ENCODE measurements around the gene KCTD19. TPM values are rescaled to one million over a fixed set of nuclear protein-coding genes. Genes with fewer than 3 reads are reported as not detected.

KCTD19 gene
- total RNA-seq, 2 donors from 2014 or later, result 7.0 TPM; not detected in 1

DNA sequence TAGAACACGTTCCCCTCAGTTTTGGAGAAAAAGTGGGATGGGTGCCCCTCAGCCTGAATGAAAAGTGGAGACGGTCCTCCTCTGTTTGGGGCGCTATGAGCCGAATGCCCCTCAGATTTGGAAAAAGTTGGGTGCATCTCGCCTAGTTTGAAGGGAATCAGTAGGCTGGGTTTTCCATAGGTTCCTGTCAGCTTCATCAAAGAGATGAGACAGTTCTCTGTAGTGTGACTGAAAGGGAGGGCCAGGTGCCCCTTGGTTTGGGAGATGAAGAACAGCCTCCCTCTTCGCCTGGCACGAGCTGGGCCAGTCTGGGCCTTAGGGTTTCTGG is 78.5 kb downstream of the KCTD19 start:
- Histone ChIP-seq H3K9me3 (no peaks in the 10 kb centered on the region), H3K4me3 (peak overlapping the region; percentile 34 to 70), H3K36me3 (no peaks in the 10 kb centered on the region), H3K27ac (no peak overlapping the region), H3K27me3 (replicated peaks; ENCODE audit: insufficient read depth) (peaks cover 4% of the 10 kb centered on the region), H3K4me1 (replicated peaks) (peaks cover 6% of the 10 kb centered on the region)
- intact Hi-C loops (cut with DNase I), result no loop called here
- 6% methylated on average over 7 of the region's 7 CpGs for WGBS
- TF ChIP-seq, protein P1, sequence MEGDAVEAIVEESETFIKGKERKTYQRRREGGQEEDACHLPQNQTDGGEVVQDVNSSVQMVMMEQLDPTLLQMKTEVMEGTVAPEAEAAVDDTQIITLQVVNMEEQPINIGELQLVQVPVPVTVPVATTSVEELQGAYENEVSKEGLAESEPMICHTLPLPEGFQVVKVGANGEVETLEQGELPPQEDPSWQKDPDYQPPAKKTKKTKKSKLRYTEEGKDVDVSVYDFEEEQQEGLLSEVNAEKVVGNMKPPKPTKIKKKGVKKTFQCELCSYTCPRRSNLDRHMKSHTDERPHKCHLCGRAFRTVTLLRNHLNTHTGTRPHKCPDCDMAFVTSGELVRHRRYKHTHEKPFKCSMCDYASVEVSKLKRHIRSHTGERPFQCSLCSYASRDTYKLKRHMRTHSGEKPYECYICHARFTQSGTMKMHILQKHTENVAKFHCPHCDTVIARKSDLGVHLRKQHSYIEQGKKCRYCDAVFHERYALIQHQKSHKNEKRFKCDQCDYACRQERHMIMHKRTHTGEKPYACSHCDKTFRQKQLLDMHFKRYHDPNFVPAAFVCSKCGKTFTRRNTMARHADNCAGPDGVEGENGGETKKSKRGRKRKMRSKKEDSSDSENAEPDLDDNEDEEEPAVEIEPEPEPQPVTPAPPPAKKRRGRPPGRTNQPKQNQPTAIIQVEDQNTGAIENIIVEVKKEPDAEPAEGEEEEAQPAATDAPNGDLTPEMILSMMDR (IDR thresholded peaks at IDR 0.05), result no peak
- TF ChIP-seq POLR2A (IDR thresholded peaks at IDR 0.05), result no peak
- TF ChIP-seq POLR2AphosphoS5 (IDR thresholded peaks at IDR 0.05), result no peak
- DNase-seq (ENCODE audit: low spot score), result no peak

DNA sequence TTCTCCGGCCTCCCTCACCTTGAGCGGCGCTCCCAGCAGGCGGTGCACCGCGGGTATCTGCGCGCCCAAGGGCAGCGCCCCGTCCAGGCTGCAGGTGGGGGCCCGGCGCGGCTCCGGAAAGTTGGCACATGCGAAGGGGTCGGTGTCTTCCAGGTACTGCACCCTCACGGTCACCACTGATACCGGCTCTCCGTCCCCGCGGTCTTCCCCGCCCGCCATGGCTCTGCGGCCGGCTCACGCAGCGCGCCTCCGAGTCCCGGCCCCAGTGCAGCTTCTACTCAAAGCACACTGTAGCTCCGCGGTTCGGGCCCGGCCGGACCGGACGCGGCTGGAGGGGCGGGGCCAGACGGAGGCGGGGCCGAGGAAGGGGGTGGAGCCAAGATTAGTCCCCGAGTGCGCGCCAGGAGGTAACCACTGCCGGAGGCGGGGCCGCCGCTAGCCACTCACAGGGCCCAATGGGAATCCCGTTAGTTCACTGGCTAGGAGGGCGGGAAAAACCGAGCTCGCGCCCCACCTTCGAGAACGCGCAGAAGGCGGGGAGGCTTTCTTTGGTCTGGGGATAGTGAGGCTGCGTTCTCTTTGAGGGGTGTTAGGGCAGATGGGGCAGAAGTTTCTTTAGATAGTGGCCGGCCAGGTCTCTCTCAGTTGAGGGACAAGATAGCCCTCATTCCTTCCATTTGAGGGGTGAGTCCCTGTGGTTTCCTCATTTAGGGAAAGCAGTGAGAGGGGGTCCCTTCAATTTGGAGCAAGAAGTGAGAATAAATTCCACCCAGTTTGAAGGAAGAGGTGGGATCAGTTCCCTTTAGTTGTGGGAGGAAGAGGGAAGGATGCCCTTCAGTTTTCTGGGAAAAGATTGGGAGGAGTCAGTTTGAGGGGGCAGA is 79.1 kb downstream of the KCTD19 start, which contains the start of gene FHOD1:
Gene FHOD1 (minus strand): TSS at position 290 of the 881 bp plus-strand sequence. CDS start 71 bp downstream, at position 219.
- intact Hi-C loops (cut with DNase I), result no loop called here
- WGBS, result under 1% methylated on average over 38 of the region's 60 CpGs
- no peaks in the 10 kb centered on the region for H3K9me3 ChIP-seq
- peak; percentile 97 for DNase-seq (ENCODE audit: low spot score)
- peaks cover 4% of the 10 kb centered on the region for H3K27me3 ChIP-seq (replicated peaks; ENCODE audit: insufficient read depth)
- TF ChIP-seq POLR2A (IDR thresholded peaks at IDR 0.05) (peak; percentile 89), POLR2AphosphoS5 (IDR thresholded peaks at IDR 0.05) (peak; percentile 93)
- TF ChIP-seq, protein P1 (IDR thresholded peaks at IDR 0.05), result peak in 1 of 4 experiments; percentile 24
- H3K27ac ChIP-seq, result peak within 1 kb of the TSS; percentile 83 to 86
- peak within 1 kb of the TSS; percentile 61 to 70 for H3K4me3 ChIP-seq
- H3K4me1 ChIP-seq (replicated peaks), result peaks cover 6% of the 10 kb centered on the region
- H3K36me3 ChIP-seq, result no peaks in the 10 kb centered on the region

DNA sequence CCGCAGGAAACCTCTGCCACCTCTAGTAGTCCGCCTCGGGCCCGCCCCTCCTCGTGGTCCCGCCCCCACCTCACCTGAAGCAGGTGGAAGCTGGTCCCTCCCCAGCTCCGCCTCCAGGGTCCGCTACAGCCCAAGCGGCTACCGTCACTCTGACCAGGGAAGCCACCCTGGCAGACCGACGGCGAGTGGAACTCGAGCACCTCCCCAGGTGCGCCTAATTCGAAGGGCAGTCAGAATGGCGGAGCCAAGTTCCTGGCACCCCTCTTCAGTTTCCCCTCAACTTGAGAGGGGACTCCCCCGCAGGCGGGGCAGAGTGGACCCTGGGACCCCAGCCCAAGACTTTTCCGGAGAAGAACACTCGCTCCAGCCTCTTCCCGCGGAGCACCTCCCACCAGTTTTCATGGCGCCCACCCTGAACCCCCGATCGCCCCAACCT is 79.8 kb downstream of the KCTD19 start:
- no peaks in the 10 kb centered on the region for H3K9me3 ChIP-seq
- H3K4me3 ChIP-seq, result peak overlapping the region; percentile 61 to 70
- under 1% methylated on average over 24 of the region's 26 CpGs for WGBS
- peak overlapping the region; percentile 83 to 86 for H3K27ac ChIP-seq
- peaks cover 4% of the 10 kb centered on the region for H3K27me3 ChIP-seq (replicated peaks; ENCODE audit: insufficient read depth)
- H3K4me1 ChIP-seq (replicated peaks), result peaks cover 10% of the 10 kb centered on the region
- DNase-seq (ENCODE audit: low spot score), result peak; percentile 89
- peak; percentile 67 for TF ChIP-seq POLR2AphosphoS5 (IDR thresholded peaks at IDR 0.05)
- TF ChIP-seq POLR2A (IDR thresholded peaks at IDR 0.05), result peak; percentile 70
- TF ChIP-seq, protein P1 (IDR thresholded peaks at IDR 0.05), result peak in 3 of 4 experiments; percentile 2 to 53 (median 17)
- H3K36me3 ChIP-seq, result no peaks in the 10 kb centered on the region
- intact Hi-C loops (cut with DNase I), result no loop called here

DNA sequence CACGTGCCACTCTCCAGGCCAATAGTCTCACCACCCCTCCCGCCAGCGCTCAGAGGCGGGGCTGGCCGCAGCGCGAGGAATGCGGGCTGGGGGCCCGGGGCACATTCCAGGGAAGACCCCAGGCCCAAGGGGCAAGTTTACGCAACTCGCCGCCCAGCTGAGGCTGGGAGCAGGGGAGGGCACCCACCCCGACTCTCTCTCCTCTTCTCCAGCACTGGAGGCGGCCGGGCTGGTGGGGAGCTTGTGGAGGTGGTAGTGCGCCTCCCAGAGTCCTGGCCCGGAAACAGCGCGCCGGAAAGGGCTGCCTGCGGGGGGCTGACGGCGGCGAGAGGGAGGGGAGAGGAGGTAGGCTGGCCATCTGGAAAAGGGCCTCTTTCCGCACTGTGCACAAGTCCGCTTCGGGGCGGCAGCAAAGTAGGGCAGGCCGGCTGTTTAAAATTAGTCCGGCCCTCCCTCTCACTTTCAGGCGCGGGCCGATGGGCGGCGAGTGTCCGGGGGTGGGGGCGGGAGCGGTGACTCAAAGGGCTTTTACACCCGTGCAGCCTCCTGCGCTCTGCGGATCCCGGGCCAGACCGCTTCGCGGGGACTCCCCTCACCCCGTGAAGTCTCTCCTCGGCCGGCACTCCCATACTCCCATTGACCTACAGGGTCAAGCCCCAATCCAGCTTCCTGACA is 80.3 kb downstream of the KCTD19 start:
- intact Hi-C loops (cut with DNase I), result no loop called here
- peak; percentile 58 for DNase-seq (ENCODE audit: low spot score)
- Histone ChIP-seq H3K27me3 (replicated peaks; ENCODE audit: insufficient read depth) (peaks cover 4% of the 10 kb centered on the region), H3K27ac (peak overlapping the region; percentile 83 to 86), H3K36me3 (no peaks in the 10 kb centered on the region), H3K4me3 (peak overlapping the region; percentile 61 to 70), H3K9me3 (no peaks in the 10 kb centered on the region), H3K4me1 (replicated peaks) (peaks cover 14% of the 10 kb centered on the region)
- no peak for TF ChIP-seq POLR2AphosphoS5 (IDR thresholded peaks at IDR 0.05)
- TF ChIP-seq, protein P1 (IDR thresholded peaks at IDR 0.05), result peak in 3 of 4 experiments; percentile 9 to 42 (median 30)
- TF ChIP-seq POLR2A (IDR thresholded peaks at IDR 0.05), result peak; percentile 10
- under 1% methylated on average over 42 of the region's 48 CpGs for WGBS

Measured in prostate gland (tissue), 2 donors.